OCI-LY1 (cell line): ENCODE data around the gene HOXA3.

Experiments used
- CTCF ChIP-seq: fragments of 200-600 bp; sonication (generic), shearing (Covaris generic); IDR thresholded peaks from 2 replicates; pipeline ENCODE4 v1.5.1; 2017; ENCODE audit warnings: mild to moderate bottlenecking, antibody characterized with exemption, low read length, moderate library complexity, mixed read lengths
- EZH2 ChIP-seq: fragments of 200-600 bp; sonication (generic), shearing (Covaris generic); IDR thresholded peaks from 2 replicates; pipeline ENCODE4 v1.8.0; 2017; ENCODE audit warnings: borderline replicate concordance, mixed run types, mild to moderate bottlenecking, antibody characterized with exemption, low read length, moderate library complexity, mixed read lengths

- TF ChIP-seq CTCF: no peak
- no peak for TF ChIP-seq EZH2
Measured at GRCh38 chr7:27185854-27186667, 33.7 kb upstream of the HOXA3 start.
